Measurements from ENCODE around the gene SNX17.
"Not testable (repeated sequence)": the region's sequence is repeated elsewhere in the genome, so short reads cannot be mapped to it uniquely, and the experiment has no call there.

SNX17 gene

DNA sequence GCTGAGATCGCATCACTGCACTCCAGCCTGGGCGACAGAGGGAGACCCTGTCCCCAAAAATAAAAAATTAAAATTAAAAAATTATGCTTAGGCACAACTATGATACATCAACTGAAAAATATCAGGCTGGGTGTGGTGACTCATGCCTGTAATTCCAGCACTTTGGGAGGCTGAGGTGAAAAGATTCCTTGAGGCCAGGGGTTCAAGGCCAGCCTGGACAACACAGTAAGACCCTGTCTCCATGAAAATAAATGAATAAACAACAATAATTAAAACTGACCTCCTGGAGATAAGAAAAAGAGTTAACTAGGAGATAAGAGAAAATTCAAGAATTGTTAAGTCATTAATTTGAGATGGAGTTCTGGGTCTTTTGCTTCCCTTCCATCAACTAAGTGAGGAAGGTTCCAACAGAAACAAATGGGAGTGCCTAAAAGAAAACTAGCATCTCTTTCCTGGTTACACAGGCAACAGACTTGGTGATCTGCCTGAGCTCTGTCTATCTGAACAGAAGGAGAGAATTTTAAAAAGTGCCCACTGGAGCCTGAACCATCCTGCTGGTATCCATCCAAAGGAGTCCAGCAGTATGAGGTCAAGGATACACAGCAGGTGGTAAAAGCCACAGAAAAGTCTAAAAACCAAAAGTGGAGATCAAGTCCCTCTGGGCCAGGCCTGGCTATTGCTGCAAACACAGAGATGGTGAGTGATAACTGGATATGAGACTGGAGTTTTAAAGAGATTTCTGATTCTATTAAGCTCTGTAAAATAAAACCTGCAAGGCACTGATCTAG, 30.1 kb downstream of the SNX17 start:
- no peak for DNase-seq (ENCODE audit: low read depth)

DNA sequence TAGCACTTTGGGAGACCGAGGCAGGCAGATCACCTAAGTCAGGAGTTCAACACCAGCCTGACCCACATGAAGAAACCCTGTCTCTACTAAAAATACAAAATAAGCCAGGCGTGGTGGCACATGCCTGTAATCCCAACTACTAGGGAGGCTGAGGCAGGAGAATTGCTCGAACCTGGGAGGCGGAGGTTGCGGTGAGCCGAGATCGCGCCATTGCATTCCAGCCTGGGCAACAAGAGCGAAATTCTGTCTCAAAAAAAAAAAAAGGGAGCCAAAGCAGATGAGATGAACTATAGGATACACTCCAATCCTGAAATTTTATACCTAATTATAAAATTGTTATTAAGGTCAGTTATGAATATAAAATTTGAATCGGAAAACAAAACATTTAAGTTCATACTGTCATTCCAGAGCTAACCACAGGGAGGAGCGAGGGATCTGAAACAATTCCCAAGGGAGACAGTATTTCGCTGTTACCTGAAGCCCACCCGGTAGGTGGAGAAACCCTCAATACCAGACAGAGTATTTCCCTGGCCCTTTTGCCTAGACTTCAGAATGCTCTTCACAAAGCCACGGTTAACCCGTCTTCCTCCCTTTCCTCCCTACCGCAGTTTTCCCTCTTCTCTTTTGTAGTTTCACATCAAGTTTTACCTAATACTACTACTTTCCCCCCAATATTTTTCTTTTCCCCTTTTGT, 37.5 kb downstream of the SNX17 start:
- DNase-seq (ENCODE audit: low read depth), result no peak

DNA sequence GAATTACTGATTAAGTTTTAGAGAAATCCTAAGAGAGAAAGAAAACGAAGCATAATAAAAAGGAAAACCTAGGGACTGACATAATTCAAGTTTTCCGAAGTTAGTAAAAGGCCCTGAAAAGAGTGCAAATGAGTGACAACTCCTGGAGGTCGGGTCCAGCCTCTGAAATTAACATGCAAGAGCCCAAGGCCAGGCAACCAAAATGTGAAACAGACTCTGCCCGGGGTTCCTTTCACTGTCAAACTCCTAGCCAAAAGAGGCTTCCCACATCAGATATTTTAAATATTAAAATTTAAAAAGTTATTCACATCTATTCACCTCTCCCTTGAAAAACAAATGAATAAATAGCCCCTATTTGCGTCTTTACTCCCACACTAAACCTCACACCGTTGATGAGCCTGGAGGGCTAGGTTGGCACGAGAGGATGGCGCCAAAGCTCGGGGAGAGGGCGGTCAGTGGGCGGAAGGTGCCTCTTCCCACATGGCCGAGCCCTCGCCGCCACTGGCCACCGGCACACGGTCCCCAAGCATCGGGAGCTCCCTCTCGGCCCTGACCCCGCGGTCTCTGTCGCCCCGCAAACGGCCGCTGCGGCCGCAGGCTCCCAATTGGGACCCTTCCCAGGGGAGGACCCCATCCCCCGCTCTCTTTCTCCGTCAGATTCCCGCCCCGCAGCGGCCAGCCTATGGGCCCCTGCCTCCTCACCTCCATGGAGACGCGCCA, 38.3 kb downstream of the SNX17 start:
- DNase-seq (ENCODE audit: low read depth), result peak; percentile 2

DNA sequence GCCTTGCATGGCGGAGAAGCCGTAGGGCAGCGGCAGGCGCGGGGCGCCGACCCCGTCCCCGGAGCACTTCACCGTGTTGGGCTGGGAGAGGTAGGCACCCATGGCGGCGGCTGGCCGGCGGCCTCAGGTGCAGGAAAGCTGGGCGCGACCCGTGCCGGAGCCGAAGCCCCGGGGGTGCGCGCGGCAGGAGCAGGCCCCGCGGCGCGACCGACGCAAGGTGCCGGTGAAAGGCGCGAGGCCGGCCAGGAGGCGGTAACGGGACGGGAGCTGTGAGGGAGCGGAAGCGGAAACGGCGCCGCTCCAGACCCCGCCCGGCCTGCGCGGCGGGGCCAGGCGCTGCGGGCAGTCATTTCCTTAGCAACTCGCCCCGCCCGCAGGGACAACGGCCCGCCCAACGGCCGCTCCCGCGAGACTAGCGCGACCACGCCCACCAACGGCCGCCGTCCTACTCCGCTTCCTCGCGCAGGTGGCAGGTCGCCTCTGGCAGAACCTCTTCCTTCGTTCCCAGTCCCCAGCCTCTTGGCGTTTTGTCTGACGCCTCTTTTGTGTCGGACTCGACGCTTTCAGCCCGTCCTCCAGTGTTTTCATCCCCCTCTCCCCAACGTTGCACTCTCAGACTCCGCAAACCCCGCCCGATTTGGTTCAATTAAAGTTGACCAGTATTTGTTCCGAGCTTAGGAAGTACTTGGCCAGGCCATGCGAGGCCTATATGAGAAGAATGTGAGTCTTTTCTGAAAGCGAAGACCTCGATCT, 39.1 kb downstream of the SNX17 start, which contains the start of gene PPM1G:
Gene PPM1G, minus strand, starts transcription at position 271 of the 753 bp plus-strand sequence. Its CDS starts 169 bp downstream, at position 102.
- DNase-seq (ENCODE audit: low read depth), result peak; percentile 96

DNA sequence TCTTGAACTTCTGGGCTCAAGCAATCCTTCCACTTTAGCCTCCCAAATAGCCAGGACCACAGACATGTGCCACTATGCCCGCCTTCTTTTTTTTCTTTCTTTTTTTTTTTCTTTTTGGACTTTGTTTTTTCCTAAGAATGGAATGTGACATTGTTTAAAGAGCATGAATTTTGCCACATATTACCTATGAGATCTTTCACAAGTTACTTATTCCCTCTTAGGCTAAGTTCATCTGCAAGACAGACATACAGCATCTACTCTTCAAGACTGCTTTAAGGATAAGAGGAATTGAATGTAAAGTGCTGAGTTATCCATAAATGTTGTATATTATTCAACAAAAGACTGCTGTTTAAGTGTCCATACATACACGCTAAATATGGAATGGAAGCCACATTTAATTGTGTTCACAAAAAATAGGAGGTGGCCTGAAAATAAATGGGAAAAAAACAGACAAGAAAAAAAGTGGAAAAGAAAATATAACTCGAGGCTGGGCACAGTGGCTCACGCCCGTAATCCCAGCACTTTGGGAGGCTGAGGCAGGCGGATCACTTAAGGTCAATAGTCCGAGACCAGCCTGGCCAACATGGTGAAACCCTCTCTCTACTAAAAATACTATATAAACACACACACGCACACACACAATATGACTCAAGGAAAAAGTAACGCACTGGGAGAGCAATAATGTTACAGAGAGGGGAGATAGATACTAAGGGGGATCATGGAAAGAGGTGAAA, 42.2 kb downstream of the SNX17 start:
- no peak for DNase-seq (ENCODE audit: low read depth)

GRCh38 chr2:27416151-27416550, 45.7 kb downstream of the SNX17 start:
- DNase-seq (ENCODE audit: low read depth), result no peak

- DNase-seq (ENCODE audit: low read depth), result no peak
Observed at GRCh38 chr2:27420996-27421395, 50.6 kb downstream of the SNX17 start.

GRCh38 chr2:27421660-27422250, 51.3 kb downstream of the SNX17 start:
- DNase-seq (ENCODE audit: low read depth), result no peak

- no peak for DNase-seq (ENCODE audit: low read depth)
Observed at GRCh38 chr2:27422958-27423357, 52.5 kb downstream of the SNX17 start.

DNA sequence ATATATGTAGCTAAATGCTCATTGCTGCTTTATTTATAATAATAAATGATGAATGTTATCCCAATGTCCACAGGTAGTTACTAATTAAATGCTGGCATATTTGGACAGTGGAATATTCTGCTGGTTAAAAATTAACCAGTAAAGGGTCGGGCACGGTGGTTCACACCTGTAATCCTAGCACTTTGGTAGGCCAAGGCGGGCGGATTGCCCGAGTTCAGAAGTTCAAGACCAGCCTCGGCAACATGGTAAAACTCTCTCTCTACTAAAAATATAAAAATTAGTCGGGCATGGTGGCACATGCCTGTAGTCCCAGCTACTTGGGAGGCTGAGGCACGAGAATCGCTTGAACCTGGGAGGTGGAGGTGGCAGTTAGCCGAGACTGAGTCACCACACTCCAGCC, 54.6 kb downstream of the SNX17 start:
- not testable (repeated sequence) for DNase-seq (ENCODE audit: low read depth)

Measured in activated T-helper 9 cell treated with anti-CD3 and anti-CD28 coated beads, Interleukin-2, amount 50 U/mL, for 16 hours (primary cell).